Measurements from ENCODE around the gene KRT75.

DNA sequence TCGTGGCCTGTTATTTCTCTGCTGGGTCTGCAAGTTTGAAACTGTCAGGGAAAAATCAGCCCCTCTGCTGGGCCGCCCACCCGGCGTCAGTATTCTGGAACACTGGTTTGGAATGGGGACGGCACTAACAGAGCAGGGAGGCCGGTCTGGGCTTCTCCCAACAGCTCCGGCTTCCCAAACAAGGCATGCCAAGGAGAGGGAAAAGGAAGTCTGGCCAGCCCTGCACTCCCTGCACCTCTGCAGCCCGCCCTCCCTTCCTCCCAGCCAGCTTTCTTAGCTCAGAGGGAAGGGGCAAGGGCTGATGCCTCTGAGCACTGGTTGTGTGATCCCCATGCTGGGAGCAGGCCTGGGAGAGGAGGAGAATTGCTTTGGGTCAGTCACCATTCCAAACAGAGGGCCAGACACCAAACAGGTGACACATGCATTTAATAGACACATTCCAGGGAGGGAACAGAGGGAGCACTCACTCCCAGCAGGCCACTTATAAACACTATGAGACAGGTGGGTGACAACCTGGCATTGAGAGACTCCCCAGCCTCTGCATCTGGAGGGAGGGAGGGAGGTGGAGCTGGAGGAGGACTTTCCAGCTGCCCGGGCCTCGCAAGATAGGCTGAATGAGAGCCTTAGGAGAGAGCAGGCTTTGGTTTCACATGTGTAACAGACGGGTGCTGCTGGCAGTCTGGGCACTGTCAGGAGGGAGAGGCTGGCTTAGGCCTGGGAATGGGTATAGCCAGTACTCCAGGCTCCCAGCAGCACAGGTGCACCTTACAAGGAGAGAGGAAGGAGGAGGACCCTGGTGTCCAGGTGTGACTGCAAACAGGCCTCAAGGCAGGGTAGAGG is 10.3 kb downstream of the KRT75 start:
- no peak for TF ChIP-seq POLR2A (IDR thresholded peaks at IDR 0.05; ENCODE audit: low read depth, low read length)
- TF ChIP-seq TAF1 (IDR thresholded peaks at IDR 0.05; ENCODE audit: borderline replicate concordance, low read depth, low read length) = no peak

Data from GM12892 (cell line).